ENCODE results near the gene CHRND. TPM values are rescaled to one million over a fixed set of nuclear protein-coding genes. Genes with fewer than 3 reads are reported as not detected.

The CHRND gene
- total RNA-seq, 1 donor from 2014 or later = not detected

- peaks cover 5% of the 10 kb centered on the region for H4K20me1 ChIP-seq (ENCODE audit: insufficient read depth, low read length)
- Mint-ChIP-seq H3K27ac (ENCODE audit: unreplicated experiment) (no peak overlapping the region), H3K4me3 (ENCODE audit: unreplicated experiment) (no peak overlapping the region), H3K4me1 (ENCODE audit: low read depth, unreplicated experiment) (peaks cover 4% of the 10 kb centered on the region), H3K36me3 (ENCODE audit: low read depth, unreplicated experiment) (no peaks in the 10 kb centered on the region), H3K27me3 (ENCODE audit: low read depth, unreplicated experiment) (peaks cover 48% of the 10 kb centered on the region), H3K9me3 (ENCODE audit: unreplicated experiment) (no peaks in the 10 kb centered on the region)
- H3K4me1 ChIP-seq (ENCODE audit: insufficient read depth, low read length) = no peaks in the 10 kb centered on the region
- H3K9me3 ChIP-seq (ENCODE audit: insufficient read depth, low read depth, low read length) = no peaks in the 10 kb centered on the region
- no peak overlapping the region for H3K27ac ChIP-seq (ENCODE audit: low read depth, low read length)
- DNase-seq (ENCODE audit: low read depth) (peak; percentile 6), FAIRE-seq (no peak)
- peak overlapping the region; percentile 66 for H3K4me2 ChIP-seq (ENCODE audit: low read length)
- TF ChIP-seq, protein P1, sequence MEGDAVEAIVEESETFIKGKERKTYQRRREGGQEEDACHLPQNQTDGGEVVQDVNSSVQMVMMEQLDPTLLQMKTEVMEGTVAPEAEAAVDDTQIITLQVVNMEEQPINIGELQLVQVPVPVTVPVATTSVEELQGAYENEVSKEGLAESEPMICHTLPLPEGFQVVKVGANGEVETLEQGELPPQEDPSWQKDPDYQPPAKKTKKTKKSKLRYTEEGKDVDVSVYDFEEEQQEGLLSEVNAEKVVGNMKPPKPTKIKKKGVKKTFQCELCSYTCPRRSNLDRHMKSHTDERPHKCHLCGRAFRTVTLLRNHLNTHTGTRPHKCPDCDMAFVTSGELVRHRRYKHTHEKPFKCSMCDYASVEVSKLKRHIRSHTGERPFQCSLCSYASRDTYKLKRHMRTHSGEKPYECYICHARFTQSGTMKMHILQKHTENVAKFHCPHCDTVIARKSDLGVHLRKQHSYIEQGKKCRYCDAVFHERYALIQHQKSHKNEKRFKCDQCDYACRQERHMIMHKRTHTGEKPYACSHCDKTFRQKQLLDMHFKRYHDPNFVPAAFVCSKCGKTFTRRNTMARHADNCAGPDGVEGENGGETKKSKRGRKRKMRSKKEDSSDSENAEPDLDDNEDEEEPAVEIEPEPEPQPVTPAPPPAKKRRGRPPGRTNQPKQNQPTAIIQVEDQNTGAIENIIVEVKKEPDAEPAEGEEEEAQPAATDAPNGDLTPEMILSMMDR (IDR thresholded peaks at IDR 0.05; ENCODE audit: insufficient read depth, low read depth, low read length) = no peak
- peak; percentile 43 for TF ChIP-seq EZH2 (IDR thresholded peaks at IDR 0.05; ENCODE audit: insufficient read depth, low read length)
- no peak overlapping the region for H3K9ac ChIP-seq (ENCODE audit: low read length)
- H3K79me2 ChIP-seq (ENCODE audit: insufficient read depth, low read length) = no peaks in the 10 kb centered on the region
- H3K27me3 ChIP-seq (ENCODE audit: insufficient read depth, low read length) = peaks cover 42% of the 10 kb centered on the region
- H3K4me3 ChIP-seq (ENCODE audit: insufficient read depth, low read depth, low read length) = no peak overlapping the region
- no peaks in the 10 kb centered on the region for H3K36me3 ChIP-seq (ENCODE audit: insufficient read depth, low read length)
- no peak overlapping the region for H2AFZ ChIP-seq (ENCODE audit: low read depth, low read length)
Measured at GRCh38 chr2:232523682-232524597, 2.0 kb upstream of the CHRND start.

DNA sequence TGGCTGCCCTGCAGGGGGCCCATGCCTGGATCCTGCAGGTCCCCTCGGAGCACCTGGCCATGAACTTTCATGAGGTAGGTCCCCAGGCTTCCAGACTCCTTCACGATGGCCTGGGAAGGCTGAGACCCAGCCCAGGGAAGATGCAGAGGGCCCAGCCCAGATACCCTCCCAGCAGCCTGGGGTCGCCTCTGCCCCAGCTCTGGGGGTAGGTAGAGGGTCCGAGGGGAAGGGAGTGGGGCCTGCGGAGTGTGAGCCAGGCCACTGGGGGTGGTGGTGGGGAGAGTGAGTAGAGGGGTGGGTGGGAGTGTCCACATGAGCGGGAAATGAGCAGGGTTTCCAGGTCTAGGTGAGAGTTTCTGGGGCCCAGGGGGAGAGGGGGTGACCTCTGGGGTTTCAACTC, 1.2 kb upstream of the CHRND start:
- Histone ChIP-seq H3K9me3 (ENCODE audit: insufficient read depth, low read depth, low read length) (no peaks in the 10 kb centered on the region), H3K27ac (ENCODE audit: low read depth, low read length) (no peak overlapping the region), H3K79me2 (ENCODE audit: insufficient read depth, low read length) (no peaks in the 10 kb centered on the region), H3K9ac (ENCODE audit: low read length) (no peak overlapping the region), H2AFZ (ENCODE audit: low read depth, low read length) (no peak overlapping the region), H3K36me3 (ENCODE audit: insufficient read depth, low read length) (no peaks in the 10 kb centered on the region), H3K4me2 (ENCODE audit: low read length) (no peak overlapping the region), H3K4me3 (ENCODE audit: insufficient read depth, low read depth, low read length) (no peak overlapping the region), H4K20me1 (ENCODE audit: insufficient read depth, low read length) (peaks cover 5% of the 10 kb centered on the region), H3K4me1 (ENCODE audit: insufficient read depth, low read length) (no peaks in the 10 kb centered on the region), H3K27me3 (ENCODE audit: insufficient read depth, low read length) (peaks cover 34% of the 10 kb centered on the region)
- TF ChIP-seq, protein P1 (IDR thresholded peaks at IDR 0.05; ENCODE audit: insufficient read depth, low read depth, low read length) = no peak
- TF ChIP-seq EZH2 (IDR thresholded peaks at IDR 0.05; ENCODE audit: insufficient read depth, low read length) = no peak
- no peaks in the 10 kb centered on the region for H3K36me3 Mint-ChIP-seq (ENCODE audit: low read depth, unreplicated experiment)
- no peak for FAIRE-seq
- H3K27me3 Mint-ChIP-seq (ENCODE audit: low read depth, unreplicated experiment) = peaks cover 48% of the 10 kb centered on the region
- DNase-seq (ENCODE audit: low read depth) = no peak
- no peak overlapping the region for H3K27ac Mint-ChIP-seq (ENCODE audit: unreplicated experiment)
- H3K4me3 Mint-ChIP-seq (ENCODE audit: unreplicated experiment) = no peak overlapping the region
- H3K4me1 Mint-ChIP-seq (ENCODE audit: low read depth, unreplicated experiment) = peaks cover 4% of the 10 kb centered on the region
- H3K9me3 Mint-ChIP-seq (ENCODE audit: unreplicated experiment) = no peaks in the 10 kb centered on the region

DNA sequence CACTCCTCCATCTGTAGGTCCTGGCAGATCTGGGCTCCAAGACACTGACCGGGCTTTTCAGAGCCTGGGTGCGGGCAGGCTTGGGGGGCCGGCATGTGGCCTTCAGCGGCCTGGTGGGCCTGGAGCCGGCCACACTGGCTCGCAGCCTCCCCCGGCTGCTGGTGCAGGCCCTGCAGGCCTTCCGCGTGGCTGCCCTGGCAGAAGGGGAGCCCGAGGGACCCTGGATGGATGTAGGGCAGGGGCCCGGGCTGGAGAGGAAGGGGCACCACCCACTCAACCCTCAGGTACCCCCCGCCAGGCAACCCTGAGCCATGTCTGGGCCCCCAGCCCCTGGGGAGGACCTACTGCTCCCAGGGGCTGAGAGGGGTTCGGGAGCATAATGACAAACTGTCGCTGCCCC, 761 bp upstream of the CHRND start:
- Histone ChIP-seq H3K79me2 (ENCODE audit: insufficient read depth, low read length) (no peaks in the 10 kb centered on the region), H3K4me3 (ENCODE audit: insufficient read depth, low read depth, low read length) (no peak overlapping the region), H3K36me3 (ENCODE audit: insufficient read depth, low read length) (no peaks in the 10 kb centered on the region), H3K9me3 (ENCODE audit: insufficient read depth, low read depth, low read length) (no peaks in the 10 kb centered on the region), H3K4me2 (ENCODE audit: low read length) (no peak overlapping the region), H4K20me1 (ENCODE audit: insufficient read depth, low read length) (peaks cover 5% of the 10 kb centered on the region), H3K9ac (ENCODE audit: low read length) (no peak overlapping the region), H3K27ac (ENCODE audit: low read depth, low read length) (no peak overlapping the region), H3K4me1 (ENCODE audit: insufficient read depth, low read length) (no peaks in the 10 kb centered on the region), H2AFZ (ENCODE audit: low read depth, low read length) (no peak overlapping the region), H3K27me3 (ENCODE audit: insufficient read depth, low read length) (peaks cover 33% of the 10 kb centered on the region)
- H3K27me3 Mint-ChIP-seq (ENCODE audit: low read depth, unreplicated experiment) = peaks cover 48% of the 10 kb centered on the region
- no peaks in the 10 kb centered on the region for H3K36me3 Mint-ChIP-seq (ENCODE audit: low read depth, unreplicated experiment)
- no peak overlapping the region for H3K27ac Mint-ChIP-seq (ENCODE audit: unreplicated experiment)
- no peak overlapping the region for H3K4me3 Mint-ChIP-seq (ENCODE audit: unreplicated experiment)
- DNase-seq (ENCODE audit: low read depth) (no peak), FAIRE-seq (no peak)
- no peaks in the 10 kb centered on the region for H3K9me3 Mint-ChIP-seq (ENCODE audit: unreplicated experiment)
- no peak for TF ChIP-seq EZH2 (IDR thresholded peaks at IDR 0.05; ENCODE audit: insufficient read depth, low read length)
- TF ChIP-seq, protein P1 (IDR thresholded peaks at IDR 0.05; ENCODE audit: insufficient read depth, low read depth, low read length) = no peak
- H3K4me1 Mint-ChIP-seq (ENCODE audit: low read depth, unreplicated experiment) = peaks cover 4% of the 10 kb centered on the region
